Measurements from ENCODE around the gene NOL4.
"Not testable (repeated sequence)": the region's sequence is repeated elsewhere in the genome, so short reads cannot be mapped to it uniquely, and the experiment has no call there.

NOL4 gene

GRCh38 chr18:34224423-34225217 lies at the start of gene NOL4:
Gene NOL4 (minus strand): TSS chr18:34224913. CDS start chr18:34223253, 1,660 bp downstream.
- DNase-seq, result no peak

GRCh38 chr18:34266029-34266428 lies 41.3 kb upstream of the NOL4 start:
- not testable (repeated sequence) for DNase-seq

- no peak for DNase-seq
Observed at GRCh38 chr18:34261865-34262780, 37.4 kb upstream of the NOL4 start.

GRCh38 chr18:34258176-34258575 lies 33.5 kb upstream of the NOL4 start:
- no peak for DNase-seq

- no peak for DNase-seq
Observed at GRCh38 chr18:34251919-34252318, 27.2 kb upstream of the NOL4 start.

GRCh38 chr18:34248727-34249126 lies 24.0 kb upstream of the NOL4 start:
- no peak for DNase-seq

- no peak for DNase-seq
Observed at GRCh38 chr18:34242739-34243138, 18.0 kb upstream of the NOL4 start.

GRCh38 chr18:34233781-34234388 lies 9.2 kb upstream of the NOL4 start:
- DNase-seq, result not testable (repeated sequence)

GRCh38 chr18:34225218-34225553 lies 473 bp upstream of the NOL4 start:
- DNase-seq, result no peak

GRCh38 chr18:34223893-34224422 lies 755 bp downstream of the NOL4 start:
- DNase-seq, result no peak

GRCh38 chr18:34223164-34223892 lies 1.4 kb downstream of the NOL4 start:
- DNase-seq, result no peak

GRCh38 chr18:34222307-34223163 lies 2.2 kb downstream of the NOL4 start:
- DNase-seq, result no peak

GRCh38 chr18:34221971-34222306 lies 2.8 kb downstream of the NOL4 start:
- DNase-seq, result no peak

GRCh38 chr18:34220081-34220815 lies 4.5 kb downstream of the NOL4 start:
- DNase-seq, result no peak

- no peak for DNase-seq
Observed at GRCh38 chr18:34219651-34220050, 5.1 kb downstream of the NOL4 start.

GRCh38 chr18:34212511-34212910 lies 12.2 kb downstream of the NOL4 start:
- DNase-seq, result no peak

GRCh38 chr18:34207344-34207851 lies 17.3 kb downstream of the NOL4 start:
- no peak for DNase-seq

GRCh38 chr18:34203866-34204265 lies 20.8 kb downstream of the NOL4 start:
- no peak for DNase-seq

GRCh38 chr18:34196256-34196655 lies 28.5 kb downstream of the NOL4 start:
- no peak for DNase-seq

- no peak for DNase-seq
Observed at GRCh38 chr18:34194239-34194638, 30.5 kb downstream of the NOL4 start.
